IMR-90 (cell line): ENCODE results near the gene MGAT5.

ENCODE experiments used
- BHLHE40 ChIP-seq: fragments of 150-350 bp; IDR thresholded peaks from 2 replicates; pipeline ENCODE4 v1.6.1; 2016; ENCODE audit warnings: mild to moderate bottlenecking, low read depth, low read length
- CEBPB ChIP-seq: IDR thresholded peaks from 2 replicates; pipeline ENCODE4 v1.6.1; 2012; ENCODE audit warnings: low read depth, low read length, improper control_type of control experiment
- CHD1 ChIP-seq: IDR thresholded peaks from 2 replicates; pipeline ENCODE4 v1.6.1; 2012; ENCODE audit warnings: low read depth, low read length, improper control_type of control experiment
- FOS ChIP-seq: fragments of 150-350 bp; IDR thresholded peaks from 2 replicates; pipeline ENCODE4 v1.6.1; 2016; ENCODE audit warnings: low read depth, low read length
- POLR2A ChIP-seq: IDR thresholded peaks from 2 replicates; pipeline ENCODE4 v1.6.1; 2012; ENCODE audit warnings: mild to moderate bottlenecking, low read depth, low read length
- RAD21 ChIP-seq: IDR thresholded peaks from 2 replicates; pipeline ENCODE4 v1.6.1; 2012; ENCODE audit warnings: low read length, improper control_type of control experiment
- RCOR1 ChIP-seq: IDR thresholded peaks from 2 replicates; pipeline ENCODE4 v1.6.1; 2012; ENCODE audit warnings: mild to moderate bottlenecking, low read length, improper control_type of control experiment; ENCODE audit not compliant: insufficient replicate concordance
- RFX5 ChIP-seq: IDR thresholded peaks from 2 replicates; pipeline ENCODE4 v1.8.0; 2012; ENCODE audit warnings: low read depth, mild to moderate bottlenecking, low read length, moderate library complexity
- SMC3 ChIP-seq: fragments of 150-350 bp; IDR thresholded peaks from 2 replicates; pipeline ENCODE4 v1.6.1; 2016; ENCODE audit warnings: low read depth, mild to moderate bottlenecking, antibody characterized with exemption, low read length, moderate library complexity
- TF ChIP-seq, protein P1 (sequence below): conservative IDR thresholded peaks from 2 replicates; pipeline ENCODE4 v1.5.1; 2012; ENCODE audit warnings: mild to moderate bottlenecking, low read depth, low read length, improper control_type of control experiment

- TF ChIP-seq, protein P1, sequence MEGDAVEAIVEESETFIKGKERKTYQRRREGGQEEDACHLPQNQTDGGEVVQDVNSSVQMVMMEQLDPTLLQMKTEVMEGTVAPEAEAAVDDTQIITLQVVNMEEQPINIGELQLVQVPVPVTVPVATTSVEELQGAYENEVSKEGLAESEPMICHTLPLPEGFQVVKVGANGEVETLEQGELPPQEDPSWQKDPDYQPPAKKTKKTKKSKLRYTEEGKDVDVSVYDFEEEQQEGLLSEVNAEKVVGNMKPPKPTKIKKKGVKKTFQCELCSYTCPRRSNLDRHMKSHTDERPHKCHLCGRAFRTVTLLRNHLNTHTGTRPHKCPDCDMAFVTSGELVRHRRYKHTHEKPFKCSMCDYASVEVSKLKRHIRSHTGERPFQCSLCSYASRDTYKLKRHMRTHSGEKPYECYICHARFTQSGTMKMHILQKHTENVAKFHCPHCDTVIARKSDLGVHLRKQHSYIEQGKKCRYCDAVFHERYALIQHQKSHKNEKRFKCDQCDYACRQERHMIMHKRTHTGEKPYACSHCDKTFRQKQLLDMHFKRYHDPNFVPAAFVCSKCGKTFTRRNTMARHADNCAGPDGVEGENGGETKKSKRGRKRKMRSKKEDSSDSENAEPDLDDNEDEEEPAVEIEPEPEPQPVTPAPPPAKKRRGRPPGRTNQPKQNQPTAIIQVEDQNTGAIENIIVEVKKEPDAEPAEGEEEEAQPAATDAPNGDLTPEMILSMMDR, result no peak
- TF ChIP-seq FOS (no peak), BHLHE40 (no peak), SMC3 (no peak), CHD1 (no peak), RCOR1 (no peak), POLR2A (no peak), RFX5 (no peak), CEBPB (no peak), RAD21 (no peak)
These were observed 200.6 kb downstream of the MGAT5 start for GRCh38 chr2:134454426-134454825.
